ENCODE data around the gene SIN3B.

The SIN3B gene

DNA sequence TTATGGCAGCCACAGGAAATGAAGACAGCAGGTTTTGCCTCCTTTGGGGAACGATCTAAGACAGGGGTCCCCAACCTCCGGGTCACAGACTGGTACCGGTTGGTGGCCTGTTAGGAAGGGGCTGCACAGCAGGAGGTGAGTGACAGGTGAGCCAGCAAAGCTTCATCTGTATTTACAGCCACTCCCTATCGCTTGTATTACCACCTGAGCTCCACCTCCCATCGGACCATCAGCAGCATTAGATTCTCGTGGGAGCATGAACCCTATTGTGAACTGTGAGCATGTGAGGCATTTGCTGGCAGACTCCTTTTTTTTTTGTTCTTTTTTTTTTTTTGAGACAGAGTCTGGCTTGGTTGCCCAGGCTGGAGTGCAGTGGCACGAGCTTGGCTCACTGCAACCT lies 81.8 kb downstream of the SIN3B start:
- no peak overlapping the region for H2AFZ ChIP-seq (ENCODE audit: low read length)
- H3K4me2 ChIP-seq (ENCODE audit: low read length), result no peak overlapping the region
- H3K36me3 ChIP-seq (ENCODE audit: insufficient read depth, low read length), result no peaks in the 10 kb centered on the region; the same call in 1 of the 2 replicates
- H3K4me1 ChIP-seq (ENCODE audit: insufficient read depth, low read length, severe bottlenecking), result no peaks in the 10 kb centered on the region
- no peaks in the 10 kb centered on the region for H3F3A ChIP-seq (ENCODE audit: insufficient read depth, low read length)
- no peak overlapping the region for H3K9ac ChIP-seq (ENCODE audit: low read length)
- peaks cover 10% of the 10 kb centered on the region for H3K9me3 ChIP-seq (ENCODE audit: low read length)
- no peaks in the 10 kb centered on the region for H3K9me2 ChIP-seq (ENCODE audit: low read depth, low read length)
- H3K4me3 ChIP-seq (ENCODE audit: low read depth, low read length, poor library complexity, severe bottlenecking), result no peak overlapping the region
- no peaks in the 10 kb centered on the region for H3K79me2 ChIP-seq (ENCODE audit: insufficient read depth, low read length)
- no peaks in the 10 kb centered on the region for H4K20me1 ChIP-seq (ENCODE audit: insufficient read depth, low read length)
- TF ChIP-seq EZH2 (IDR thresholded peaks at IDR 0.05; ENCODE audit: borderline replicate concordance, low read length), result no peak
- TF ChIP-seq CTCF (IDR thresholded peaks at IDR 0.05; ENCODE audit: low read length), result no peak
- H3K27me3 ChIP-seq (ENCODE audit: insufficient read depth, low read length), result peaks cover 6% of the 10 kb centered on the region; the same call in 1 of the 2 replicates
- no peak overlapping the region for H3K27ac ChIP-seq (ENCODE audit: low read depth, low read length, poor library complexity, severe bottlenecking)

- Histone ChIP-seq H3K4me2 (ENCODE audit: low read length) (no peak overlapping the region), H3K4me1 (ENCODE audit: insufficient read depth, low read length, severe bottlenecking) (no peaks in the 10 kb centered on the region), H3F3A (ENCODE audit: insufficient read depth, low read length) (no peaks in the 10 kb centered on the region), H3K79me2 (ENCODE audit: insufficient read depth, low read length) (no peaks in the 10 kb centered on the region), H3K9me2 (ENCODE audit: low read depth, low read length) (no peaks in the 10 kb centered on the region), H2AFZ (ENCODE audit: low read length) (no peak overlapping the region), H3K9me3 (ENCODE audit: low read length) (peaks cover 10% of the 10 kb centered on the region), H3K36me3 (ENCODE audit: insufficient read depth, low read length) (no peaks in the 10 kb centered on the region; the same call in 1 of the 2 replicates), H3K27me3 (ENCODE audit: insufficient read depth, low read length) (peaks cover 6% of the 10 kb centered on the region; the same call in 1 of the 2 replicates), H3K27ac (ENCODE audit: low read depth, low read length, poor library complexity, severe bottlenecking) (no peak overlapping the region), H3K4me3 (ENCODE audit: low read depth, low read length, poor library complexity, severe bottlenecking) (no peak overlapping the region), H4K20me1 (ENCODE audit: insufficient read depth, low read length) (no peaks in the 10 kb centered on the region), H3K9ac (ENCODE audit: low read length) (no peak overlapping the region)
- TF ChIP-seq CTCF (IDR thresholded peaks at IDR 0.05; ENCODE audit: low read length), result no peak
- no peak for TF ChIP-seq EZH2 (IDR thresholded peaks at IDR 0.05; ENCODE audit: borderline replicate concordance, low read length)
Measured at GRCh38 chr19:16912780-16913179, 83.6 kb downstream of the SIN3B start.

DNA sequence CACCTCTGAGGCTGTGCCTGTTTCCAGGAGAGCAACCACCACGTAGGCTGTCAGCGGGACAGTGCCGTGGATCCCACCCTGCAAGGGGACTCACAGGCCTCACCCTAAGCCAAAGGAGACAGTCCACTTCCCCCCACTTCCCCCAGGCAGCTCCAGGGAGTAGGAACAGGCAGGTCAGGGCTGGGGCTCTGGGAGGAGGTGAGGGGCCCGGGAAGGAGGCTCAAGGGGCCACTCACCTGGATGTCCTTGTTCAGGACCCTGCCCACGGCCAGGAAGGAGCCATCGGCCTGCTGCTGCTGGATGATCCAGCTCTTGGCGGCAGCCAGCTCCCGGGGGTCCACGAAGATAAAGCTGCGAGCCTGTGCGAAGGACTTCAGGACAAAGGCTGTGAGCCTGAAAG lies 85.2 kb downstream of the SIN3B start:
- H3K27me3 ChIP-seq (ENCODE audit: insufficient read depth, low read length), result peaks cover 9% of the 10 kb centered on the region; the same call in 1 of the 2 replicates
- no peak overlapping the region for H3K4me3 ChIP-seq (ENCODE audit: low read depth, low read length, poor library complexity, severe bottlenecking)
- no peak overlapping the region for H3K9ac ChIP-seq (ENCODE audit: low read length)
- H3K27ac ChIP-seq (ENCODE audit: low read depth, low read length, poor library complexity, severe bottlenecking), result no peak overlapping the region
- TF ChIP-seq CTCF (IDR thresholded peaks at IDR 0.05; ENCODE audit: low read length) (no peak), EZH2 (IDR thresholded peaks at IDR 0.05; ENCODE audit: borderline replicate concordance, low read length) (no peak)
- H4K20me1 ChIP-seq (ENCODE audit: insufficient read depth, low read length), result no peaks in the 10 kb centered on the region
- no peaks in the 10 kb centered on the region for H3K9me2 ChIP-seq (ENCODE audit: low read depth, low read length)
- H3K36me3 ChIP-seq (ENCODE audit: insufficient read depth, low read length), result no peaks in the 10 kb centered on the region; the same call in 1 of the 2 replicates
- no peaks in the 10 kb centered on the region for H3K4me1 ChIP-seq (ENCODE audit: insufficient read depth, low read length, severe bottlenecking)
- H3K9me3 ChIP-seq (ENCODE audit: low read length), result peaks cover 10% of the 10 kb centered on the region
- H2AFZ ChIP-seq (ENCODE audit: low read length), result no peak overlapping the region
- no peaks in the 10 kb centered on the region for H3F3A ChIP-seq (ENCODE audit: insufficient read depth, low read length)
- no peak overlapping the region for H3K4me2 ChIP-seq (ENCODE audit: low read length)
- no peaks in the 10 kb centered on the region for H3K79me2 ChIP-seq (ENCODE audit: insufficient read depth, low read length)
